GM12875 (cell line): Measurements from ENCODE around the gene MTERF2.
A peak's percentile ranks its signal among the peaks of the same experiment; 100 is the strongest.

Experiments
- H3K4me3 ChIP-seq: one replicate; pipeline ENCODE4 v1.5.1; 2011; ENCODE audit warnings: low read depth, low read length, control low read depth
- TF ChIP-seq, protein P1 (sequence below): IDR thresholded peaks from 2 replicates; pipeline ENCODE4 v1.5.1; 2011; ENCODE audit warnings: low read depth, mild to moderate bottlenecking, control low read depth, inconsistent platforms, low read length, moderate library complexity, borderline replicate concordance; ENCODE audit not compliant: insufficient read depth

Gene MTERF2

DNA sequence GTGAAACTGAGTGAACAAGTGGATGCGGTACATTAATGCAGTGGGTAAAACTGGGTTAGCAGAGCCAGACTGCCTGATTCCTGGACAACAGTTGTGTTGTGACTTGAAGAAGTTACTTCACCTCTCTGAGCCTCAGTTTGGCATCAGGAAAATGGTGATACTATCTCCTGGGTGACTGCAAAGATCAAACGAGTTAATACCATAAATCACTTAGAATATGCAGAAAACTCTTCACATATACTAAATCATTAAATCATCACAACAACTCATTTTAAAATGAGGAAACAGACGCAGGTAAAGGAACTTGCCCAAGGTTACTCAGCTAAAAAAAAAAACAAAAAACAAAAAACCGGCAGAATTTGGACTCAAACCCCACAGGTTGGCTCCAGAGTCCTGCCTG lies 811 bp downstream of the MTERF2 start:
- TF ChIP-seq, protein P1, sequence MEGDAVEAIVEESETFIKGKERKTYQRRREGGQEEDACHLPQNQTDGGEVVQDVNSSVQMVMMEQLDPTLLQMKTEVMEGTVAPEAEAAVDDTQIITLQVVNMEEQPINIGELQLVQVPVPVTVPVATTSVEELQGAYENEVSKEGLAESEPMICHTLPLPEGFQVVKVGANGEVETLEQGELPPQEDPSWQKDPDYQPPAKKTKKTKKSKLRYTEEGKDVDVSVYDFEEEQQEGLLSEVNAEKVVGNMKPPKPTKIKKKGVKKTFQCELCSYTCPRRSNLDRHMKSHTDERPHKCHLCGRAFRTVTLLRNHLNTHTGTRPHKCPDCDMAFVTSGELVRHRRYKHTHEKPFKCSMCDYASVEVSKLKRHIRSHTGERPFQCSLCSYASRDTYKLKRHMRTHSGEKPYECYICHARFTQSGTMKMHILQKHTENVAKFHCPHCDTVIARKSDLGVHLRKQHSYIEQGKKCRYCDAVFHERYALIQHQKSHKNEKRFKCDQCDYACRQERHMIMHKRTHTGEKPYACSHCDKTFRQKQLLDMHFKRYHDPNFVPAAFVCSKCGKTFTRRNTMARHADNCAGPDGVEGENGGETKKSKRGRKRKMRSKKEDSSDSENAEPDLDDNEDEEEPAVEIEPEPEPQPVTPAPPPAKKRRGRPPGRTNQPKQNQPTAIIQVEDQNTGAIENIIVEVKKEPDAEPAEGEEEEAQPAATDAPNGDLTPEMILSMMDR: no peak
- peak overlapping the region; percentile 70 for H3K4me3 ChIP-seq

DNA sequence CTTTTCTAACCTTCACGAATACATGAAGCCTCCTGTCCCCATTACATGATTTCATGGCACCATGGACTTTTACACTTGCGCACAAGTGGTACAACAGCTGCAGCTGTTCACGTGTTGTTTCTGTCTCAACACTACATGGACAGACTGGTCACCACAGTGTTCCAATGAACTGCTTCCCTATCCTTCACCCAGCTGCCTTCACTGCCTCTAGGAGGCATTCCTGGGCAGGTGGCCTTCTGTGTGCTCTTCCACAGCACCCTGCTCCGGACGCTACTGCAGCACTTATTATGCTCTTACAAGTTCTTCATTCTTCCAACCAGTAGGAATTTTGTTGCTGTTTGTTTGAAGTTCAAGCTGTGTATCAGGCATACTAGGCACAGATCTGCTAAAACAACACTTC lies 1.5 kb downstream of the MTERF2 start:
- no peak overlapping the region for H3K4me3 ChIP-seq
- TF ChIP-seq, protein P1: no peak

DNA sequence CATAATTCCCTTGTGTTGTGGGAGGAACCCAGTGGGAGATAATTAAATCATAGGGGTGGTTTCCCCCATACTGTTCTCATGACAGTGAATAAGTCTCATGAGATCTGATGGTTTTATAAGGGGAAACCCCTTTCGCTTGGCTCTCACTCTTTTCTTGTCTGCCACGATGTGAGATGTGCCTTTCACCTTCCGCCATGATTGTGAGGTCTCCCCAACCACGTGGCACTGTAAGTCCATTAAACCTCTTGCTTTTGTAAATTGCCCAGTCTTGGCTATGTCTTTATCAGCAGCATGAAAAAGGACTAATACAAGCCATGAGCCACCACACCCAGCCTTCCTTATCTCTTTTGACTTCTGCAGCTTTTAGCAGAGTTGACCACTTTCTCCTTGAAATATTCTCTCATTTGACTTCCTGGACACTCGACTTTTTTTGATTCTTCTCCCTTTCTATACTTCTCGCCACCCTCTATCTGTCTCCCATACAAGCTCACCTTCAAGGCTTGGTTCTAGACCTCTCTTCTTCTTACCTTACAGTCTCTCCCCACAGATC lies 2.3 kb downstream of the MTERF2 start:
- H3K4me3 ChIP-seq: no peak overlapping the region
- TF ChIP-seq, protein P1: no peak

DNA sequence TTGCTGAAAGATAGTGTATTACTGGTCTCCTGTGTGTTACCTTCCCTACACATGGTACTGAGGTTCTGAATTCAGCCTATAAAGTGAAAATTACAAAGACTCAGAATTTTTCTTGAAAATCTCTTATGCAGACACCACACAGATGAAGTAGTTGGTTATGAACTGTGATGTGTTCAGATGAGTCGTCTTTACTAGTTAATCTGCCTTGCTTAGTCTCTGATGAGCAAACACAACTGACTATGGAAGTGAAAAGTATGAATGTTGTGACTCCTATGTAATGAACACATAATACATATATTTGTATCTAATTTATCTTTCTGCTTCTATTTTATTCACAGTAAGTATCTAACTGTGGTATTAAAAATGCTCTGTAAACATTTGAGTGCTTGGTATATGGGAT lies 4.7 kb downstream of the MTERF2 start:
- TF ChIP-seq, protein P1: no peak
- H3K4me3 ChIP-seq: no peak overlapping the region

DNA sequence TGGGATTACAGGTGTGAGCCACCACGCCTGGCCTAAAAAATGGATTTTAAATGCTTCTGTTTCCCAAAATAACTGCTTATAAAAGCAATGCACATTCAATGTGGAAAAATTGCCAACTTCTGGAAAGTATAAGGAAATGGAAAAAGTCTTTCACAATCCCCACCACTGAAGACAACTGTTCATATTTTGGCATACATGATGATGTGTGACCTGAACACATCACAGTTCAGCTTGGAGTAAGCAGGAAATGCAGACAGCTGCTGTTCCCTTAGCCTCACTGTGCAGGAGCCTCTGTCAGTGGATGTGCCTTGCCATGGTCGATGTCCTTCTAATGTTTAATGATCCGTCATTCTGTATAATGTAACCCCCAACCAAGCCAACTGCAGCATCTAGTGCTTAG lies 5.2 kb downstream of the MTERF2 start:
- no peak overlapping the region for H3K4me3 ChIP-seq
- TF ChIP-seq, protein P1: no peak

DNA sequence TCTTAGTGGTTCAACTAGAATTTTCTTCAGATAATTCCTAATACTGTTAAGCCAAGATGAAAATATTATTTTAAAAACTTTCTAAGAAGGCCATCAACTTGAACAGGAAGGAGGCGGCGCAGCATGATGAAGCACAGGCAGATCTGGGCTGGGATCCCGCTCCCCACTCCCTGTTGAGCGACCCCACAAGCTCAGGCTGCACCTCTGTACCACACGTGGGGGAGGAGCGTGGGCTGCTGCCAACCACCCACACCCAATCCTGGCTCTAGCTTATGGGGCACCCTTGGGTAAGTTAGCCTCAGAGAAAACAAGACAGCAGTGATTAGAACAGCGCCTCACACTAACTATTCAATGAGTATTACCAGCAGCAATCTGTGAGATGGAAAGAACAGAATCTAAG lies 6.0 kb downstream of the MTERF2 start:
- TF ChIP-seq, protein P1: no peak
- H3K4me3 ChIP-seq: no peak overlapping the region

DNA sequence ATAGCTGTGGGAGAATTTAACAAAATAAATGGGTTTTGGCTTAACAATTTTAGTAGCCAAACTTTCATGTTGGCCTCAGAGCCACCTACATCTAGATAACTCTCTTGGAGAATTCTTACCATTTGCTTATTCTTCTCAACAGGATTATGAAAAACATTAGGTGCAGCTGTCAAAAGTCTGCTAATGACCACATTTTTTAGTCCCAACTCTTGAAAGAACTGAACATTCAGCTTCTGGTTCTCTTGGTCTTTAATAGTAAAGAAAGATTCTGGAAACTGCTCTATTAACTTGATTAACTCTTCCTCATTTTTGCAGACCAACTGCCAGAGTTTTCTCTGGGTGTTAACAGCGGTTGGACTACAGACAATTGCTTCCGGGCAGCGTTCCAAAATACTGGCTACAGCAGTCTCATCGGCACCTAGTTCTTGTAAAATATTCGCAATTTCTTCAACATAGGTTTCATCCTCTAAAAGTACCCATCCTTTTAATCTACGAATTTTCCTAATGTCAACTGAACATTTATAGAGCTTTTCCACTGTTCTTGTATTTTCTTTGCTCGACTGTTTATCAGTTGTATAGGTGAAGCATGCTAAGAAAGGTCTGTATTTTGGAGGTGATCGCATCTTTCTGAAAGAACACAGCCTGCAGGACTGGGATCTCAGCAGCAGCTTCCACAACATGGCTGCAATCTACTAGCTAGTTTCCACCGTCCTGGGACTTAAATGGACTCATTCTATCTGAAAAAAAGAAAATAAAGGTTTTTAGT lies 8.7 kb downstream of the MTERF2 start:
- H3K4me3 ChIP-seq: no peak overlapping the region
- TF ChIP-seq, protein P1: no peak
